Activated CD4-positive, alpha-beta memory T cell treated with anti-CD3 and anti-CD28 coated beads for 36 hours (primary cell): ENCODE results near the gene RNF215. TPM values are rescaled to one million over a fixed set of nuclear protein-coding genes. Genes with fewer than 3 reads are reported as not detected.

Source experiments
- CTCF ChIA-PET: fragments of 350-600 bp; sonication (Branson Sonifier 250); formaldehyde crosslinking; loops from one replicate; lab custom pipeline; 2021; ENCODE audit warnings: antibody characterized with exemption, inconsistent platforms; lab: Charles Lee
- POLR2A ChIA-PET: fragments of 350-600 bp; sonication (Branson Sonifier 250); formaldehyde crosslinking; loops from one replicate; lab custom pipeline; 2021; ENCODE audit warnings: antibody characterized with exemption; lab: Charles Lee
- DNase-seq: peaks from one replicate; pipeline ENCODE4 v3.0.0-alpha.2; 2020
- H3K27ac Mint-ChIP-seq: one replicate; pipeline ENCODE4 v1.8.0; 2021; ENCODE audit warnings: mixed read lengths
- H3K27me3 Mint-ChIP-seq: one replicate; pipeline ENCODE4 v1.8.0; 2021; ENCODE audit warnings: mixed read lengths
- H3K36me3 Mint-ChIP-seq: one replicate; pipeline ENCODE4 v1.8.0; 2021; ENCODE audit warnings: mixed read lengths
- H3K4me1 Mint-ChIP-seq: one replicate; pipeline ENCODE4 v1.8.0; 2021; ENCODE audit warnings: low read depth, mixed read lengths
- H3K4me3 Mint-ChIP-seq: one replicate; pipeline ENCODE4 v1.8.0; 2021; ENCODE audit warnings: mild to moderate bottlenecking, mixed read lengths
- H3K9me3 Mint-ChIP-seq: one replicate; pipeline ENCODE4 v1.8.0; 2021; ENCODE audit warnings: mixed read lengths
- intact Hi-C: fragments of 100-400 bp; cut with micrococcal nuclease; formaldehyde crosslinking; loops from one replicate; pipeline ENCODE4 v1.15.1; 2023
- total RNA-seq, 2 experiments: library from RNA; stranded (reverse); gene quantifications; one replicate each; pipeline ENCODE4 v1.2.3, GENCODE V29; 2021

RNF215 gene
- total RNA-seq, 2 experiments from 2014 or later = 8.8 to 10.2 TPM

DNA sequence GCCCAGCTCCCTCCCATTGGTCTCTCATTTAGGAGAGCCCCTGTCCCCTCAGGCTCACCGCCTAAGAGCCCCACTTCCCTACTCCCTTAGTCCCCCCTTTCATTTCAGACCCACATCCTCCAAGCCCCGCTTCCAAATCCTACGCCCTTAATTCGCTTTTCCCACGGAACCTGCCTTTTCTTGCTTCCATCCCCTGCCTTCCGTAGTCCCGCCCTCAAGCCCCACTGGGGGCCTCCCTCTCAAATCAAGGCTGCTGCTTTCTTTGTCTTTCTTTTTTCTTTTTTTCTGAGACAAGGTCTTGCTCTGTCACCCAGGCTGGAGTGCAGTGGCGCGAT is 30.0 kb downstream of the RNF215 start:
- Mint-ChIP-seq H3K9me3 (no peaks in the 10 kb centered on the region), H3K4me3 (peak overlapping the region; percentile 93), H3K36me3 (peaks cover 20% of the 10 kb centered on the region), H3K4me1 (peaks cover 42% of the 10 kb centered on the region), H3K27me3 (no peaks in the 10 kb centered on the region), H3K27ac (peak overlapping the region; percentile 53)
- CTCF ChIA-PET = interaction anchor here (0.6 to 1.8 kb wide), 5 partner anchors 30 to 69 kb away, joined by 3 to 21 read pairs (median 4); partner anchors contain the start of genes RNF215 and TBC1D10A
- POLR2A ChIA-PET = interaction anchor here (0.6 to 1.8 kb wide), 13 partner anchors 10 to 90 kb away, joined by 3 to 11 read pairs (median 4); partner anchors contain the start of genes CASTOR1, OSM and TBC1D10A
- intact Hi-C loops = loop anchor here (2.0 kb wide), 2 partner anchors 30 to 68 kb away; partner anchors contain the start of genes CASTOR1 and TBC1D10A
- DNase-seq = no peak

- ChIA-PET POLR2A (interaction anchor here (0.6 to 1.8 kb wide), 17 partner anchors 9 to 90 kb away, joined by 3 to 11 read pairs (median 3); partner anchors contain the start of genes CASTOR1, OSM, SEC14L2 and TBC1D10A), CTCF (interaction anchor here (0.6 to 1.8 kb wide), 7 partner anchors 30 to 101 kb away, joined by 3 to 21 read pairs (median 4); partner anchors contain the start of genes RNF215 and TBC1D10A)
- DNase-seq = peak; percentile 91
- H3K4me3 Mint-ChIP-seq = peak within 1 kb of the TSS; percentile 93
- H3K4me1 Mint-ChIP-seq = peaks cover 48% of the 10 kb centered on the region
- H3K9me3 Mint-ChIP-seq = no peaks in the 10 kb centered on the region
- H3K36me3 Mint-ChIP-seq = peaks cover 25% of the 10 kb centered on the region
- intact Hi-C loops = loop anchor here (1.0 to 2.0 kb wide), 4 partner anchors 9 to 68 kb away; partner anchors contain the start of genes CASTOR1 and TBC1D10A
- peak within 1 kb of the TSS; percentile 85 for H3K27ac Mint-ChIP-seq
- no peaks in the 10 kb centered on the region for H3K27me3 Mint-ChIP-seq
These were observed 30.6 kb downstream of the RNF215 start, which contains the start of the genes CCDC157 and SF3A1 for GRCh38 chr22:30356449-30357235. CCDC157 (plus strand) TSS chr22:30357007; CDS start chr22:30366001, 8,994 bp downstream. SF3A1 (minus strand) TSS chr22:30356894; CDS start chr22:30356792, 102 bp downstream.

DNA sequence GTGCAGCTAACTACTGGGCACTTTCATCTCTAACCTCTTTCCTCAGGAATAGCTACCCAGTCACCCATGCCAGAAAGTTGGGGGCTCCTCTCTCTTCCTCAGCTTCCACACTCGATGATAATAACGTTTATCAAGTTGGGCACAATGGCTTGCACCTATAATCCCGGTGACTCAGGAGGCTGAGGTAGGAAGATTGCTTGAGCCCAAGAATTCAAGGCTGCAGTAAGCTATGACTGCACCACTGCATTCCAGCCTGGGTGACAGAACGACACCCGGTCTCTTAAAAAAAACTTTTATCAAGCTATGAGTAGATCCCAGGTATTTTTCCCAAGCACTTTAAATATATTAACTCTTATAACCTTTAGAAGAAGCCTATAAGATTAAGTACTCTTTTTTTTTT is 32.6 kb downstream of the RNF215 start:
- H3K27me3 Mint-ChIP-seq = no peaks in the 10 kb centered on the region
- H3K27ac Mint-ChIP-seq = peak overlapping the region; percentile 66
- peak overlapping the region; percentile 33 for H3K4me3 Mint-ChIP-seq
- ChIA-PET POLR2A (interaction anchor here (0.9 kb wide), 1 partner anchor 51 kb away, joined by 3 read pairs; no protein-coding TSS in a partner anchor), CTCF (interaction anchor here (0.7 to 3.4 kb wide), 4 partner anchors 11 to 75 kb away, joined by 4 to 18 read pairs (median 5); partner anchors contain the start of gene RNF215)
- no peaks in the 10 kb centered on the region for H3K9me3 Mint-ChIP-seq
- H3K4me1 Mint-ChIP-seq = peaks cover 64% of the 10 kb centered on the region
- H3K36me3 Mint-ChIP-seq = peaks cover 40% of the 10 kb centered on the region
- intact Hi-C loops = no loop called here
- DNase-seq = no peak

- Mint-ChIP-seq H3K27me3 (no peaks in the 10 kb centered on the region), H3K9me3 (no peaks in the 10 kb centered on the region), H3K4me1 (peaks cover 85% of the 10 kb centered on the region), H3K4me3 (no peak overlapping the region), H3K27ac (peak overlapping the region; percentile 53), H3K36me3 (peaks cover 57% of the 10 kb centered on the region)
- ChIA-PET CTCF (interaction anchor here (5.7 kb wide), 1 partner anchor 63 kb away, joined by 41 read pairs; the partner anchor contains the start of gene CASTOR1), POLR2A (no interaction called here)
- DNase-seq = no peak
- intact Hi-C loops = no loop called here
These were observed 36.0 kb downstream of the RNF215 start for GRCh38 chr22:30351226-30351625.

- peak overlapping the region; percentile 44 for H3K4me3 Mint-ChIP-seq
- peaks cover 89% of the 10 kb centered on the region for H3K4me1 Mint-ChIP-seq
- ChIA-PET POLR2A (interaction anchor here (1.3 to 2.2 kb wide), 3 partner anchors 10 to 59 kb away, joined by 3 to 8 read pairs (median 5); partner anchors contain the start of gene CASTOR1), CTCF (interaction anchor here (0.8 to 5.7 kb wide), 3 partner anchors 39 to 75 kb away, joined by 3 to 41 read pairs (median 3); partner anchors contain the start of genes CASTOR1 and RNF215)
- no peaks in the 10 kb centered on the region for H3K9me3 Mint-ChIP-seq
- intact Hi-C loops = loop anchor here (5.0 kb wide), 2 partner anchors 73 to 527 kb away; no protein-coding TSS in a partner anchor
- no peak for DNase-seq
- H3K27ac Mint-ChIP-seq = peak overlapping the region; percentile 89
- H3K27me3 Mint-ChIP-seq = no peaks in the 10 kb centered on the region
- H3K36me3 Mint-ChIP-seq = peaks cover 70% of the 10 kb centered on the region
These were observed 38.4 kb downstream of the RNF215 start for GRCh38 chr22:30348809-30349208.

GRCh38 chr22:30348404-30348803 is 38.8 kb downstream of the RNF215 start:
- ChIA-PET POLR2A (interaction anchor here (1.3 to 2.2 kb wide), 3 partner anchors 9 to 59 kb away, joined by 3 to 8 read pairs (median 5); partner anchors contain the start of gene CASTOR1), CTCF (interaction anchor here (0.8 to 5.7 kb wide), 4 partner anchors 39 to 240 kb away, joined by 3 to 41 read pairs (median 3); partner anchors contain the start of genes CASTOR1 and RNF215)
- peaks cover 72% of the 10 kb centered on the region for H3K36me3 Mint-ChIP-seq
- peak; percentile 31 for DNase-seq
- peaks cover 86% of the 10 kb centered on the region for H3K4me1 Mint-ChIP-seq
- no peaks in the 10 kb centered on the region for H3K9me3 Mint-ChIP-seq
- H3K27ac Mint-ChIP-seq = peak overlapping the region; percentile 89
- H3K4me3 Mint-ChIP-seq = peak overlapping the region; percentile 44
- no peaks in the 10 kb centered on the region for H3K27me3 Mint-ChIP-seq
- intact Hi-C loops = loop anchor here (5.0 kb wide), 2 partner anchors 74 to 526 kb away; no protein-coding TSS in a partner anchor

DNA sequence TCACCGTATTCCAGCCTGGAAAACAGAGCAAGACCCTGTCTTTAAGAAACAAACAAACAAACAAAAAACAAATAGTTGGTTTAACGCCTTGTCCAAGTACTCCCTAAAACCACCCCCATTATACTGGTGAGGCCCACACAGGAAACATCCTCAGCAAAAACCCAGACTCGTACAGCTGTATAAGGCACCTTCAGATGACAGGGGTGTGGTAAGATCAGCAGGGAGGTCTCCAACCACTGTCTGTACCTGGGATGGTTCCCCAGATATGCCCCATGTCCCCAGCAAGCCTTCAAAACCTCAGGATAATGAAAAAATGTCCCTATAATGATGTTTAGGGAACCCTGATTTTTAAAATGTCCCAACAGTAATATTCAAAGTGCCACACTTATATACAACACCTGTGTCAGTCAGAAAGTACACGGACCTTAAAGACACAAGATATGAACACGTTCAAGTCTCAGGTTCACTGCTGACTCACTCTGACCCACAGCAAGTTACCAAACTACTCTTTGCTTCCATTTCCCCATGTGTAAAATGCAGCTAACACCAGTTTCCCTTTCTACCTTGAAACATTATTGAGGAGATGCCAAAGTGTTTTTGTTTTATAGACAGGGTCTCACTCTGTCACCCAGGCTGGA is 39.8 kb downstream of the RNF215 start:
- POLR2A ChIA-PET = interaction anchor here (0.7 to 2.2 kb wide), 6 partner anchors 8 to 58 kb away, joined by 3 to 8 read pairs (median 4); partner anchors contain the start of genes CASTOR1, CCDC157 and SF3A1
- no peaks in the 10 kb centered on the region for H3K9me3 Mint-ChIP-seq
- H3K27me3 Mint-ChIP-seq = no peaks in the 10 kb centered on the region
- peak overlapping the region; percentile 89 for H3K27ac Mint-ChIP-seq
- H3K4me3 Mint-ChIP-seq = peak overlapping the region; percentile 43
- DNase-seq = peak; percentile 39
- H3K4me1 Mint-ChIP-seq = peaks cover 80% of the 10 kb centered on the region
- CTCF ChIA-PET = interaction anchor here (1.1 to 5.7 kb wide), 3 partner anchors 40 to 239 kb away, joined by 3 to 41 read pairs (median 8); partner anchors contain the start of genes CASTOR1 and RNF215
- intact Hi-C loops = loop anchor here (1.0 to 5.0 kb wide), 6 partner anchors 9 to 525 kb away; partner anchors contain the start of gene SF3A1
- peaks cover 75% of the 10 kb centered on the region for H3K36me3 Mint-ChIP-seq

- POLR2A ChIA-PET = interaction anchor here (1.0 to 1.6 kb wide), 6 partner anchors 10 to 247 kb away, joined by 3 to 7 read pairs (median 3); partner anchors contain the start of genes CCDC157, PES1, SF3A1 and TBC1D10A
- no peaks in the 10 kb centered on the region for H3K9me3 Mint-ChIP-seq
- H3K4me3 Mint-ChIP-seq = peak overlapping the region; percentile 7
- CTCF ChIA-PET = interaction anchor here (1.1 to 2.1 kb wide), 2 partner anchors 43 to 57 kb away, joined by 5 to 10 read pairs; partner anchors contain the start of gene RNF215
- peaks cover 73% of the 10 kb centered on the region for H3K36me3 Mint-ChIP-seq
- peak; percentile 86 for DNase-seq
- H3K27me3 Mint-ChIP-seq = no peaks in the 10 kb centered on the region
- H3K4me1 Mint-ChIP-seq = peaks cover 58% of the 10 kb centered on the region
- peak overlapping the region; percentile 80 for H3K27ac Mint-ChIP-seq
- intact Hi-C loops = loop anchor here (1.0 to 5.0 kb wide), 3 partner anchors 9 to 522 kb away; no protein-coding TSS in a partner anchor
These were observed 42.6 kb downstream of the RNF215 start for GRCh38 chr22:30344447-30345200.

- CTCF ChIA-PET = interaction anchor here (0.9 to 1.4 kb wide), 3 partner anchors 13 to 86 kb away, joined by 3 to 4 read pairs (median 3); no protein-coding TSS in a partner anchor
- H3K9me3 Mint-ChIP-seq = no peaks in the 10 kb centered on the region
- H3K27me3 Mint-ChIP-seq = no peaks in the 10 kb centered on the region
- H3K4me3 Mint-ChIP-seq = no peak overlapping the region
- DNase-seq = no peak
- peaks cover 26% of the 10 kb centered on the region for H3K4me1 Mint-ChIP-seq
- POLR2A ChIA-PET = interaction anchor here (0.7 to 1.1 kb wide), 2 partner anchors 16 to 44 kb away, joined by 3 read pairs; partner anchors contain the start of genes CCDC157 and SF3A1
- intact Hi-C loops = no loop called here
- H3K36me3 Mint-ChIP-seq = peaks cover 88% of the 10 kb centered on the region
- H3K27ac Mint-ChIP-seq = peak overlapping the region; percentile 10
These were observed 46.1 kb downstream of the RNF215 start for GRCh38 chr22:30340911-30341685.
